ENCODE data around the gene APOB.

The APOB gene

DNA sequence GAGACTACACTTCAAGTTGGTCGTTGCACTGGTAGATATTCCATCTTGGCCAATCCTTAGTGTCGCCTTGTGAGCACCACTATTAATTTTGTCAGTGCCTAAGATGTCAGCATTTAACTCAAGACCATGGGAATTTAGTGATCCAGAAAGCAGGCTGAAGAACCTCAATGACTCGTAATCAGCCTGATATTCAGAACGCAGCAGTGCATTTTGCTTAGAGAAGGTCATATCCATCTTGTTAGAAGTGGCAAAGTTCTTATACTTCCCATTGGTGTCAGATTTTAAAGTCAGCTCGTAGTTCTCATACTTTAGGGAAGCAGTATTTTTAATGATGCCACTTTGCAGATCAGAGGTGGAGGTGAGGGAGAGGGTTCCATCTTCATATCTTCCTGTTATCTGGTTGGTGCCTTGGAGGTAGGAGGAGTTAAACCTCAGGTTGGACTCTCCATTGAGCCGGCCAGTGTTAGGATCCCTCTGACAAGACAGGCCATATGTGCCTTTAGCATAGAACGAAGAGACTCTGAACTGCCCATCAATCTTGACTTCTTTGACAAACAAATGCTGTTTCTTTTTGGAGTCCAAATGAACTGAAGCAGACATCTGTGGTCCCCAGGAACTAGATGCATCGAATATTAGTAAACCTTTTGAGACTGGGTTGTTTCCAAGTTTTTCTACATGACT is 31.9 kb downstream of the APOB start:
- Histone ChIP-seq H3K9me3 (ENCODE audit: low read length) (no peaks in the 10 kb centered on the region), H3K4me2 (ENCODE audit: low read length) (no peak overlapping the region), H2AFZ (ENCODE audit: low read length) (no peak overlapping the region), H3K9me2 (ENCODE audit: low read depth, low read length) (no peaks in the 10 kb centered on the region), H3K36me3 (ENCODE audit: insufficient read depth, low read length) (no peaks in the 10 kb centered on the region), H3K27me3 (ENCODE audit: insufficient read depth, low read length) (no peaks in the 10 kb centered on the region; the same call in 1 of the 2 replicates), H4K20me1 (ENCODE audit: insufficient read depth, low read length) (no peaks in the 10 kb centered on the region), H3K79me2 (ENCODE audit: insufficient read depth, low read length) (no peaks in the 10 kb centered on the region), H3K4me3 (ENCODE audit: low read depth, low read length, poor library complexity, severe bottlenecking) (no peak overlapping the region), H3K4me1 (ENCODE audit: insufficient read depth, low read length, severe bottlenecking) (no peaks in the 10 kb centered on the region), H3K9ac (ENCODE audit: low read length) (no peak overlapping the region), H3F3A (ENCODE audit: insufficient read depth, low read length) (no peaks in the 10 kb centered on the region), H3K27ac (ENCODE audit: low read depth, low read length, poor library complexity, severe bottlenecking) (no peak overlapping the region)
- TF ChIP-seq EZH2 (IDR thresholded peaks at IDR 0.05; ENCODE audit: borderline replicate concordance, low read length) = no peak
- TF ChIP-seq, protein P1, sequence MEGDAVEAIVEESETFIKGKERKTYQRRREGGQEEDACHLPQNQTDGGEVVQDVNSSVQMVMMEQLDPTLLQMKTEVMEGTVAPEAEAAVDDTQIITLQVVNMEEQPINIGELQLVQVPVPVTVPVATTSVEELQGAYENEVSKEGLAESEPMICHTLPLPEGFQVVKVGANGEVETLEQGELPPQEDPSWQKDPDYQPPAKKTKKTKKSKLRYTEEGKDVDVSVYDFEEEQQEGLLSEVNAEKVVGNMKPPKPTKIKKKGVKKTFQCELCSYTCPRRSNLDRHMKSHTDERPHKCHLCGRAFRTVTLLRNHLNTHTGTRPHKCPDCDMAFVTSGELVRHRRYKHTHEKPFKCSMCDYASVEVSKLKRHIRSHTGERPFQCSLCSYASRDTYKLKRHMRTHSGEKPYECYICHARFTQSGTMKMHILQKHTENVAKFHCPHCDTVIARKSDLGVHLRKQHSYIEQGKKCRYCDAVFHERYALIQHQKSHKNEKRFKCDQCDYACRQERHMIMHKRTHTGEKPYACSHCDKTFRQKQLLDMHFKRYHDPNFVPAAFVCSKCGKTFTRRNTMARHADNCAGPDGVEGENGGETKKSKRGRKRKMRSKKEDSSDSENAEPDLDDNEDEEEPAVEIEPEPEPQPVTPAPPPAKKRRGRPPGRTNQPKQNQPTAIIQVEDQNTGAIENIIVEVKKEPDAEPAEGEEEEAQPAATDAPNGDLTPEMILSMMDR (IDR thresholded peaks at IDR 0.05; ENCODE audit: low read length) = no peak

DNA sequence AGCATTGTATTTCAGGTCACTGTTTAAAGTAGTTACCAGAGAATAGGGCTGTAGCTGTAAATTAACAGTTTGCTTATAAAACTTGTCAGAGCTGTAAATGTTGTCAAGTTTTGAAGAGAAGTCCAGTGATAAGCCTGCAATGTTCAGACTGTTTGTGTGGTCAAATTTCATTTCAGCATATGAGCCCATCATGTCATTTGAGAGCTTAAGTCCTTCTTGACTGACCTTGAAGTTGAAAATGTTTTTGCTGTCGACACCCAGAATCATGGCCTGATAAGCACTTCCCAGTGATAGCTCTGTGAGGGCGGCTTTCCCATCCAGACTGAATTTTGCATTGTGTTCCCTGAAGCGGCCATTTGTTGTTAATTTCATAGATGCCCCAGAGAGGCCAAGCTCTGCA is 32.4 kb downstream of the APOB start:
- Histone ChIP-seq H3K4me3 (ENCODE audit: low read depth, low read length, poor library complexity, severe bottlenecking) (no peak overlapping the region), H3K9me3 (ENCODE audit: low read length) (no peaks in the 10 kb centered on the region), H3K27me3 (ENCODE audit: insufficient read depth, low read length) (peaks cover 3% of the 10 kb centered on the region; the same call in 1 of the 2 replicates), H3K79me2 (ENCODE audit: insufficient read depth, low read length) (no peaks in the 10 kb centered on the region), H3K27ac (ENCODE audit: low read depth, low read length, poor library complexity, severe bottlenecking) (no peak overlapping the region), H3F3A (ENCODE audit: insufficient read depth, low read length) (no peaks in the 10 kb centered on the region), H3K9me2 (ENCODE audit: low read depth, low read length) (no peaks in the 10 kb centered on the region), H3K9ac (ENCODE audit: low read length) (no peak overlapping the region), H3K4me1 (ENCODE audit: insufficient read depth, low read length, severe bottlenecking) (no peaks in the 10 kb centered on the region), H3K36me3 (ENCODE audit: insufficient read depth, low read length) (no peaks in the 10 kb centered on the region), H4K20me1 (ENCODE audit: insufficient read depth, low read length) (no peaks in the 10 kb centered on the region), H3K4me2 (ENCODE audit: low read length) (no peak overlapping the region), H2AFZ (ENCODE audit: low read length) (no peak overlapping the region)
- TF ChIP-seq, protein P1 (IDR thresholded peaks at IDR 0.05; ENCODE audit: low read length) = no peak
- no peak for TF ChIP-seq EZH2 (IDR thresholded peaks at IDR 0.05; ENCODE audit: borderline replicate concordance, low read length)

DNA sequence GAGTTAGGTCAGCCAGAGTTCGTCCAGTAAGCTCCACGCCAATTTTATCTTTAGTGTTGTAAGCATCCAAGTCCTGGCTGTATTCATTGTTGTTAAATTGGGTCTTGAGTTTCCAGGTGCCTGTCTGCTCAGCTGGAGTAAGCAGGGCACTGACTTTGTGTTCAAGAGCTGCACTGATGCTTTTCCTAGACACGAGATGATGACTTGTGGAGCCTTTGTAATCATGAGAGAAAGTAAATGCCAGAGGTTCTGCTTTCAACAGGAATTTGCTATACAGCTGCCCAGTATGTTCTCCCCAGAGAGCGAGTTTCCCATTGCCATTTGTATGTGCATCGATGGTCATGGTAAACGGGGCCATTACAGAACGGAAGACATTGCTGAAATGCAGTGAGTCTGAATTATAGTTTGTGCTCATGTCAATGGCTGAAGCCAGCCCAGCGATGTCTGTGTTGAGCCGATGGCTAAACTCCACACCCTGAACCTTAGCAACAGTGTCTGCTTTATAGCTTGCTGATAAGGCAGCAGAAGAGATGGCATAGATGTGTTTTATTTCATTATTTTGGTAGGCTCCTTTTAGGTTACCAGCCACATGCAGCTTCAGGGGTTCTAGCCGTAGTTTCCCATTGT is 32.9 kb downstream of the APOB start:
- no peaks in the 10 kb centered on the region for H3K4me1 ChIP-seq (ENCODE audit: insufficient read depth, low read length, severe bottlenecking)
- H3K27me3 ChIP-seq (ENCODE audit: insufficient read depth, low read length) = peaks cover 3% of the 10 kb centered on the region; the same call in 1 of the 2 replicates
- H2AFZ ChIP-seq (ENCODE audit: low read length) = no peak overlapping the region
- no peak overlapping the region for H3K9ac ChIP-seq (ENCODE audit: low read length)
- no peak overlapping the region for H3K4me3 ChIP-seq (ENCODE audit: low read depth, low read length, poor library complexity, severe bottlenecking)
- H4K20me1 ChIP-seq (ENCODE audit: insufficient read depth, low read length) = no peaks in the 10 kb centered on the region
- H3F3A ChIP-seq (ENCODE audit: insufficient read depth, low read length) = no peaks in the 10 kb centered on the region
- H3K36me3 ChIP-seq (ENCODE audit: insufficient read depth, low read length) = no peaks in the 10 kb centered on the region
- no peak overlapping the region for H3K27ac ChIP-seq (ENCODE audit: low read depth, low read length, poor library complexity, severe bottlenecking)
- no peaks in the 10 kb centered on the region for H3K79me2 ChIP-seq (ENCODE audit: insufficient read depth, low read length)
- no peak for TF ChIP-seq EZH2 (IDR thresholded peaks at IDR 0.05; ENCODE audit: borderline replicate concordance, low read length)
- TF ChIP-seq, protein P1 (IDR thresholded peaks at IDR 0.05; ENCODE audit: low read length) = no peak
- H3K4me2 ChIP-seq (ENCODE audit: low read length) = no peak overlapping the region
- no peaks in the 10 kb centered on the region for H3K9me2 ChIP-seq (ENCODE audit: low read depth, low read length)
- no peaks in the 10 kb centered on the region for H3K9me3 ChIP-seq (ENCODE audit: low read length)

Data from OCI-LY1 (cell line).